Prostate gland (tissue), 2 donors: ENCODE data around the gene HOXA3.

Experiments
- POLR2A ChIP-seq: fragments of 450-650 bp; IDR thresholded peaks from one replicate; pipeline ENCODE4 v1.6.1; 2016; ENCODE audit warnings: antibody characterized with exemption, mild to moderate bottlenecking
- TF ChIP-seq, protein P1 (sequence below), 4 experiments: fragments of 200-600 bp in 2 of 4; fragments of 450-650 bp in 2 of 4; sonication (generic) in 2 of 4; IDR thresholded peaks; 1 replicate in 3 of 4; 2 replicates in 1 of 4; pipeline ENCODE4 v1.5.1; 2016 to 2019; ENCODE audit warnings: antibody characterized with exemption in 4 of 4, mild to moderate bottlenecking in 2 of 4, moderate library complexity in 2 of 4

- TF ChIP-seq, protein P1, sequence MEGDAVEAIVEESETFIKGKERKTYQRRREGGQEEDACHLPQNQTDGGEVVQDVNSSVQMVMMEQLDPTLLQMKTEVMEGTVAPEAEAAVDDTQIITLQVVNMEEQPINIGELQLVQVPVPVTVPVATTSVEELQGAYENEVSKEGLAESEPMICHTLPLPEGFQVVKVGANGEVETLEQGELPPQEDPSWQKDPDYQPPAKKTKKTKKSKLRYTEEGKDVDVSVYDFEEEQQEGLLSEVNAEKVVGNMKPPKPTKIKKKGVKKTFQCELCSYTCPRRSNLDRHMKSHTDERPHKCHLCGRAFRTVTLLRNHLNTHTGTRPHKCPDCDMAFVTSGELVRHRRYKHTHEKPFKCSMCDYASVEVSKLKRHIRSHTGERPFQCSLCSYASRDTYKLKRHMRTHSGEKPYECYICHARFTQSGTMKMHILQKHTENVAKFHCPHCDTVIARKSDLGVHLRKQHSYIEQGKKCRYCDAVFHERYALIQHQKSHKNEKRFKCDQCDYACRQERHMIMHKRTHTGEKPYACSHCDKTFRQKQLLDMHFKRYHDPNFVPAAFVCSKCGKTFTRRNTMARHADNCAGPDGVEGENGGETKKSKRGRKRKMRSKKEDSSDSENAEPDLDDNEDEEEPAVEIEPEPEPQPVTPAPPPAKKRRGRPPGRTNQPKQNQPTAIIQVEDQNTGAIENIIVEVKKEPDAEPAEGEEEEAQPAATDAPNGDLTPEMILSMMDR (IDR thresholded peaks at IDR 0.05) = no peak
- no peak for TF ChIP-seq POLR2A
Measured at GRCh38 chr7:27123007-27123476, 29.3 kb downstream of the HOXA3 start.
